ENCODE results near the gene TCAIM. TPM values are rescaled to one million over a fixed set of nuclear protein-coding genes. Genes with fewer than 3 reads are reported as not detected.

Gene TCAIM
- total and polyA plus RNA-seq, 3 donors from 2014 or later = 12.3 to 33.5 (median 28.3) TPM

- no peaks in the 10 kb centered on the region for H3K36me3 ChIP-seq (ENCODE audit: low read depth, missing control alignments)
- intact Hi-C loops (cut with DNase I; ENCODE audit: low total_unique reads) = no loop called here
- no peak overlapping the region for H3K4me3 ChIP-seq
- no peak overlapping the region for H3K27ac ChIP-seq
- 78 to 82% methylated on average over 6 of the region's 6 CpGs for WGBS, 2 donors
- TF ChIP-seq CTCF (IDR thresholded peaks at IDR 0.05) (no peak), POLR2A (IDR thresholded peaks at IDR 0.05) (no peak)
- H3K4me1 ChIP-seq = no peaks in the 10 kb centered on the region
- no peaks in the 10 kb centered on the region for H3K9me3 ChIP-seq
- H3K27me3 ChIP-seq = no peaks in the 10 kb centered on the region
- DNase-seq = no peak
These were observed 10.4 kb downstream of the TCAIM start for GRCh38 chr3:44348993-44349392.

- no peaks in the 10 kb centered on the region for H3K27me3 ChIP-seq
- no peaks in the 10 kb centered on the region for H3K4me1 ChIP-seq
- intact Hi-C loops (cut with DNase I; ENCODE audit: low total_unique reads) = no loop called here
- no peaks in the 10 kb centered on the region for H3K36me3 ChIP-seq (ENCODE audit: low read depth, missing control alignments)
- no peak for DNase-seq
- WGBS, 2 donors = 100% methylated on average over 1 of the region's 1 CpG
- TF ChIP-seq CTCF (IDR thresholded peaks at IDR 0.05) = no peak
- TF ChIP-seq POLR2A (IDR thresholded peaks at IDR 0.05) = no peak
- H3K27ac ChIP-seq = no peak overlapping the region
- H3K9me3 ChIP-seq = no peaks in the 10 kb centered on the region
- no peak overlapping the region for H3K4me3 ChIP-seq
These were observed 14.9 kb downstream of the TCAIM start for GRCh38 chr3:44353355-44353924.

- no peaks in the 10 kb centered on the region for H3K36me3 ChIP-seq (ENCODE audit: low read depth, missing control alignments)
- H3K4me3 ChIP-seq = no peak overlapping the region
- 35 to 48% methylated on average over 2 of the region's 2 CpGs for WGBS, 2 donors
- H3K27me3 ChIP-seq = no peaks in the 10 kb centered on the region
- H3K9me3 ChIP-seq = no peaks in the 10 kb centered on the region
- no peak for DNase-seq
- intact Hi-C loops (cut with DNase I; ENCODE audit: low total_unique reads) = no loop called here
- H3K27ac ChIP-seq = no peak overlapping the region
- H3K4me1 ChIP-seq = no peaks in the 10 kb centered on the region
- TF ChIP-seq CTCF (IDR thresholded peaks at IDR 0.05) (no peak), POLR2A (IDR thresholded peaks at IDR 0.05) (no peak)
These were observed 16.9 kb downstream of the TCAIM start for GRCh38 chr3:44355362-44356033.

GRCh38 chr3:44359146-44359751, 20.7 kb downstream of the TCAIM start:
- no peak overlapping the region for H3K27ac ChIP-seq
- no peak overlapping the region for H3K4me3 ChIP-seq
- no peaks in the 10 kb centered on the region for H3K36me3 ChIP-seq (ENCODE audit: low read depth, missing control alignments)
- intact Hi-C loops (cut with DNase I; ENCODE audit: low total_unique reads) = no loop called here
- H3K27me3 ChIP-seq = no peaks in the 10 kb centered on the region
- H3K4me1 ChIP-seq = no peaks in the 10 kb centered on the region
- 67 to 73% methylated on average over 3 of the region's 3 CpGs for WGBS, 2 donors
- no peak for TF ChIP-seq POLR2A (IDR thresholded peaks at IDR 0.05)
- no peak for TF ChIP-seq CTCF (IDR thresholded peaks at IDR 0.05)
- no peaks in the 10 kb centered on the region for H3K9me3 ChIP-seq
- no peak for DNase-seq

All from testis (tissue), 3 donors.